ENCODE results near the gene CEP170. TPM values are rescaled to one million over a fixed set of nuclear protein-coding genes. Genes with fewer than 3 reads are reported as not detected.

Gene CEP170
- total RNA-seq, 1 donor from 2014 or later, result 51.3 TPM

- peak overlapping the region; percentile 34 for H3K27ac ChIP-seq (replicated peaks)
- TF ChIP-seq CTCF (IDR thresholded peaks at IDR 0.05; ENCODE audit: borderline replicate concordance), result no peak
- DNase-seq, result no peak
- H3K9me3 ChIP-seq (replicated peaks), result no peaks in the 10 kb centered on the region
- no peaks in the 10 kb centered on the region for H3K27me3 ChIP-seq (ENCODE audit: low read depth)
- H3K4me1 ChIP-seq, result peaks cover 43% of the 10 kb centered on the region
- intact Hi-C loops (cut with micrococcal nuclease), result no loop called here
- peaks cover 19% of the 10 kb centered on the region for H3K36me3 ChIP-seq
- H3K4me3 ChIP-seq, result peak overlapping the region; percentile 24
Observed at GRCh38 chr1:243268751-243269460, 13.8 kb upstream of the CEP170 start.

DNA sequence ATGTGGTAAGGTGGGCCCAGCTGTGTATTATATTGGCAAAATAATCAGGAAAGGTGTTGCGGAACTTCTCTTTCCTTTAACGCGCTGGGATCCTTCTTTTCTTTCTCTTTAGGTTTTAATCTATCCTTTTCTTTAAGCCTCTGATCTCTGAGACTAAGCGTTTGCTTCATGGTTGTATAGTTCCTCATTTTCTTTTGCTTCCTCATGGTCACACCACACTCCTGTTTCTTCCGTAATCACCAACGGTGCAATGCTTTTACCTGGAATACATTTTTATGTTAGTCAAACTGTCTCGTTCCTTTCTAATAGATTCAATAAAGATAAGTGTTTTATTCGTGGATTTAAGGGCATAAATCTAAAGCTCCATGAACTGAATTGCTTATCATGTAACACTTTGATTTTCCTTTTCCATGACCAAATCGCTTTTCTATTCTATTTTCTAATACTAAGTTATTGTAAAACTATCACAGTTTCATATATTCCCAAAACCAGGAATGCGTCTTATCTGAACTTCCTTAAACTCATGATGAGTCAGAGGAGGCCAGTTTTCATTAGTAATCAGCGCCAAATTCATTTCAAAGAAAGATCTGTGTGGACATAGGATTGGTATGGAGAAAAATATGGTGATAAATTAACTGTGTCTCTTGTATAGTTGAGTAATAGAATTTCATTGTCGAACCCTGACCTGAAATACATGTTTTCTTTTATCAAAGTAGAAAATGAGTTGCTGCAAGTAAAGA is 13.0 kb upstream of the CEP170 start:
- DNase-seq, result no peak
- intact Hi-C loops (cut with micrococcal nuclease), result no loop called here
- peak overlapping the region; percentile 40 for H3K27ac ChIP-seq (replicated peaks)
- H3K9me3 ChIP-seq (replicated peaks), result no peaks in the 10 kb centered on the region
- peaks cover 52% of the 10 kb centered on the region for H3K4me1 ChIP-seq
- H3K27me3 ChIP-seq (ENCODE audit: low read depth), result no peaks in the 10 kb centered on the region
- peaks cover 12% of the 10 kb centered on the region for H3K36me3 ChIP-seq
- no peak for TF ChIP-seq CTCF (IDR thresholded peaks at IDR 0.05; ENCODE audit: borderline replicate concordance)
- no peak overlapping the region for H3K4me3 ChIP-seq

- Histone ChIP-seq H3K9me3 (replicated peaks) (no peaks in the 10 kb centered on the region), H3K36me3 (peaks cover 11% of the 10 kb centered on the region), H3K4me1 (peaks cover 55% of the 10 kb centered on the region), H3K27me3 (ENCODE audit: low read depth) (no peaks in the 10 kb centered on the region), H3K27ac (replicated peaks) (peak overlapping the region; percentile 40), H3K4me3 (no peak overlapping the region)
- DNase-seq, result no peak
- TF ChIP-seq CTCF (IDR thresholded peaks at IDR 0.05; ENCODE audit: borderline replicate concordance), result no peak
- intact Hi-C loops (cut with micrococcal nuclease), result no loop called here
Observed at GRCh38 chr1:243267471-243267880, 12.4 kb upstream of the CEP170 start.

DNA sequence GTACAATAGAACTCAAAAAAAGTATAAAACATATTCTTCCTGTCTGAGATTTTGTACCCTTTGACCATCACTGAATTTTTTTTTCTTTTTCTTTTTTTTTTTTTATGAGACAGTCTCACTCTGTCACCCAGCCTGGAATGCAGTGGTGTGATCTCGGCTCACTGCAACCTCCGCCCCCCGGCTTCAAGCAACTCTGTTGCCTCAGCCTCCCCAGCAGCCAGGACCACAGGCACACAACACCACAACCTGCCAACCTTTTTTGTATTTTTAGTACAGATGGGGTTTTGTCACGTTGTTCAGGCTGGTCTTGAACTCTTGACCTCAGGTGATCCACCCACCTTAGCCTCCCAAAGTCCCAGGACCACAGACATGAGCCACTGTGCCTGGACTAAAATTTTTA is 11.2 kb upstream of the CEP170 start:
- H3K27me3 ChIP-seq (ENCODE audit: low read depth), result no peaks in the 10 kb centered on the region
- H3K9me3 ChIP-seq (replicated peaks), result no peaks in the 10 kb centered on the region
- no peak for DNase-seq
- H3K27ac ChIP-seq (replicated peaks), result no peak overlapping the region
- H3K4me3 ChIP-seq, result no peak overlapping the region
- intact Hi-C loops (cut with micrococcal nuclease), result no loop called here
- H3K4me1 ChIP-seq, result peaks cover 55% of the 10 kb centered on the region
- no peaks in the 10 kb centered on the region for H3K36me3 ChIP-seq
- TF ChIP-seq CTCF (IDR thresholded peaks at IDR 0.05; ENCODE audit: borderline replicate concordance), result no peak

DNA sequence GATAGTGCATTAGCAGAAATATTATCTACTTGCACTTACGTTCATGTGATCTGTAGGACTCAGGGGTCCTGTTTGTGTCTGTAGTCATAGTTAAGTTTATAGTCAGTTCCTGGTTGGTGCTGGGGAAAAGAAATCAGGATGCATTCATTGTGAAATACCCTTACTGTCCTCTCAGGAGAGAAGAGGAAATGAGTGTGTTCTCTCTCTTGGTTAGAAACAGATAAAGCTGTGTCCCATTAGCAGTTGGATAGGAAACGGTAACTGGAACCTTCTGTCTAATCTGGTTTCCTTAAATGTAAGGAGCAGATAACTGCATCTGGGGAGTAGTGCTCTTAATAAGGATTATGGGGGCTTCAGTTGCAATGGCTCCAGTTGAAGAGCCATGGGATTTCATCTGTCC is 9.6 kb upstream of the CEP170 start:
- Histone ChIP-seq H3K4me1 (peaks cover 46% of the 10 kb centered on the region), H3K27ac (replicated peaks) (peak overlapping the region; percentile 37), H3K9me3 (replicated peaks) (no peaks in the 10 kb centered on the region), H3K27me3 (ENCODE audit: low read depth) (no peaks in the 10 kb centered on the region), H3K4me3 (no peak overlapping the region), H3K36me3 (no peaks in the 10 kb centered on the region)
- TF ChIP-seq CTCF (IDR thresholded peaks at IDR 0.05; ENCODE audit: borderline replicate concordance), result no peak
- intact Hi-C loops (cut with micrococcal nuclease), result no loop called here
- no peak for DNase-seq

All from left ventricle myocardium inferior (tissue), 1 donor.